SK-N-SH (cell line): Measurements from ENCODE around the gene HRH3. TPM values are rescaled to one million over a fixed set of nuclear protein-coding genes. Genes with fewer than 3 reads are reported as not detected.
A peak's percentile ranks its signal among the peaks of the same experiment; 100 is the strongest.

Experiments
- CTCF ChIA-PET: fragments of 300-600, 350-600 bp; formaldehyde crosslinking; extraction: SDS; loops from one replicate; lab custom pipeline; 2021; lab: Yijun Ruan, JAX
- POLR2A ChIA-PET: fragments of 350-600 bp; sonication (Branson Sonifier 250); formaldehyde crosslinking; extraction: SDS; loops from one replicate; lab custom pipeline; 2020; ENCODE audit warnings: antibody characterized with exemption, inconsistent platforms; lab: Yijun Ruan, JAX
- DNase-seq: peaks from one replicate; pipeline ENCODE4 v3.0.0; 2012
- H2AFZ ChIP-seq: fragments of 200-600 bp; sonication (generic); 2 replicates; pipeline ENCODE4 v1.8.1; 2016; ENCODE audit warnings: antibody characterized with exemption, mild to moderate bottlenecking, low read depth
- H3F3A ChIP-seq: fragments of 200-600 bp; sonication (generic); replicated peaks from 2 replicates; pipeline ENCODE3; 2016; ENCODE audit warnings: antibody characterized with exemption, mild to moderate bottlenecking; ENCODE audit not compliant: insufficient read depth
- H3K27ac ChIP-seq, 2 experiments: fragments of 200-500 bp in 1 of 2; fragments of 200-600 bp in 1 of 2; sonication (Bioruptor generic) in 1 of 2; sonication (generic), shearing (Covaris generic) in 1 of 2; 2 replicates each; pipeline versions ENCODE4 v1.5.1 to v1.6.1; 2014 to 2016; ENCODE audit warnings: low read depth in 2 of 2, inconsistent platforms in 1 of 2, low read length in 1 of 2, mild to moderate bottlenecking in 1 of 2, mixed read lengths in 1 of 2
- H3K27me3 ChIP-seq: fragments of 200-600 bp; sonication (generic), shearing (Covaris generic); 2 replicates; pipeline ENCODE4 v1.6.1; 2016; ENCODE audit warnings: mixed run types; ENCODE audit not compliant: insufficient read depth
- H3K36me3 ChIP-seq, 2 experiments: fragments of 200-500 bp in 1 of 2; fragments of 200-600 bp in 1 of 2; sonication (Bioruptor generic) in 1 of 2; sonication (generic) in 1 of 2; replicated peaks in 1 of 2; 2 replicates each; pipeline versions ENCODE3 to v1.5.1; 2014 to 2016; ENCODE audit warnings: low read length in 1 of 2, mild to moderate bottlenecking in 1 of 2; ENCODE audit not compliant: insufficient read depth in 2 of 2, control insufficient read depth in 1 of 2
- H3K4me1 ChIP-seq, 2 experiments: fragments of 200-500 bp in 1 of 2; fragments of 200-600 bp in 1 of 2; sonication (Bioruptor generic) in 1 of 2; sonication (generic), shearing (Covaris generic) in 1 of 2; 2 replicates each; pipeline versions ENCODE4 v1.5.1 to v1.6.1; 2014 to 2016; ENCODE audit warnings: low read depth in 1 of 2, low read length in 1 of 2, mixed run types in 1 of 2; ENCODE audit not compliant: insufficient read depth in 2 of 2, control insufficient read depth in 1 of 2
- H3K4me2 ChIP-seq: fragments of 200-600 bp; sonication (generic), shearing (Covaris generic); 2 replicates; pipeline ENCODE4 v1.6.1; 2017; ENCODE audit warnings: mixed run types
- H3K4me3 ChIP-seq, 2 experiments: fragments of 200-500 bp in 1 of 2; fragments of 200-600 bp in 1 of 2; sonication (Bioruptor generic) in 1 of 2; sonication (generic), shearing (Covaris generic) in 1 of 2; 2 replicates each; pipeline versions ENCODE4 v1.5.1 to v1.8.1; 2014 to 2016; ENCODE audit warnings: low read depth in 2 of 2, inconsistent platforms in 1 of 2, low read length in 1 of 2, mild to moderate bottlenecking in 1 of 2, mixed read lengths in 1 of 2, moderate library complexity in 1 of 2
- H3K79me2 ChIP-seq: fragments of 200-600 bp; sonication (generic); 2 replicates; pipeline ENCODE4 v1.8.1; 2017; ENCODE audit warnings: mild to moderate bottlenecking; ENCODE audit not compliant: insufficient read depth
- H3K9ac ChIP-seq: fragments of 200-600 bp; sonication (generic); 2 replicates; pipeline ENCODE4 v1.6.1; 2017; ENCODE audit warnings: mixed run types
- H3K9me2 ChIP-seq: fragments of 200-600 bp; sonication (generic); 2 replicates; pipeline ENCODE4 v1.6.1; 2017; ENCODE audit warnings: mixed run types
- H3K9me3 ChIP-seq: fragments of 200-600 bp; sonication (generic); 2 replicates; pipeline ENCODE4 v1.6.1; 2017; ENCODE audit warnings: mixed run types, mild to moderate bottlenecking, moderate library complexity
- H4K20me1 ChIP-seq: fragments of 200-600 bp; sonication (generic); 2 replicates; pipeline ENCODE4 v1.6.1; 2017; ENCODE audit warnings: mild to moderate bottlenecking, mixed run types; ENCODE audit not compliant: insufficient read depth
- ELF1 ChIP-seq: IDR thresholded peaks from 2 replicates; pipeline ENCODE4 v1.4.0; 2012
- IRF3 ChIP-seq: fragments of 150-350 bp; IDR thresholded peaks from 2 replicates; pipeline ENCODE4 v1.6.1; 2016; ENCODE audit warnings: mild to moderate bottlenecking, low read depth, low read length
- JUND ChIP-seq: IDR thresholded peaks from 2 replicates; pipeline ENCODE4 v1.4.0; 2012
- MXI1 ChIP-seq: IDR thresholded peaks from 2 replicates; pipeline ENCODE4 v1.6.1; 2012; ENCODE audit warnings: mild to moderate bottlenecking, low read depth, low read length, improper control_type of control experiment
- NFIC ChIP-seq: IDR thresholded peaks from 2 replicates; pipeline ENCODE4 v1.4.0; 2012; ENCODE audit warnings: borderline replicate concordance
- NRF1 ChIP-seq: IDR thresholded peaks from 2 replicates; pipeline ENCODE4 v1.6.1; 2012; ENCODE audit warnings: low read depth, mild to moderate bottlenecking, low read length
- REST ChIP-seq: IDR thresholded peaks from 2 replicates; pipeline ENCODE4 v1.6.1; 2012; ENCODE audit warnings: mild to moderate bottlenecking, low read depth, low read length, moderate library complexity
- RXRA ChIP-seq: IDR thresholded peaks from 2 replicates; pipeline ENCODE4 v1.4.0; 2012; ENCODE audit warnings: low read depth, mild to moderate bottlenecking, borderline replicate concordance
- SMC3 ChIP-seq: IDR thresholded peaks from 2 replicates; pipeline ENCODE4 v1.6.1; 2012; ENCODE audit warnings: low read depth, low read length, improper control_type of control experiment
- TCF12 ChIP-seq: IDR thresholded peaks from 2 replicates; pipeline ENCODE4 v1.4.0; 2012
- YY1 ChIP-seq: IDR thresholded peaks from 2 replicates; pipeline ENCODE4 v1.4.0; 2012; ENCODE audit warnings: low read depth, mild to moderate bottlenecking
- ZBTB33 ChIP-seq: IDR thresholded peaks from 2 replicates; pipeline ENCODE4 v1.4.0; 2012; ENCODE audit warnings: low read depth, borderline replicate concordance
- WGBS: methylation state at CpG from one replicate; pipeline ENCODE4 v1.1.6; 2017; ENCODE audit warnings: low lambda C conversion rate; 5-methylcytosine and 5-hydroxymethylcytosine counted together
- polyA plus RNA-seq, 3 experiments: library from polyadenylated mRNA; depleted of rRNA; stranded (reverse); fragments of >200 nt; gene quantifications; 2 replicates each; pipeline ENCODE4 v1.2.3, GENCODE V29; 2012

Gene HRH3
- polyA plus RNA-seq, 1 of the 3 experiments (the other 2 are of a cell fraction) = 0.02 TPM

GRCh38 chr20:62237514-62237800, 17.4 kb upstream of the HRH3 start:
- no peaks in the 10 kb centered on the region for H3F3A ChIP-seq
- ChIA-PET POLR2A (no interaction called here), CTCF (interaction anchor here (1.6 kb wide), 1 partner anchor 145 kb away, joined by 6 read pairs; no protein-coding TSS in a partner anchor)
- H3K9me2 ChIP-seq = no peaks in the 10 kb centered on the region
- H3K4me1 ChIP-seq = peaks cover 5 to 37% of the 10 kb centered on the region in 2 experiments; a peak in 1 of 4 replicates
- H3K4me3 ChIP-seq = peak overlapping the region; percentile 66 to 68; a peak in 3 of 4 replicates
- no peaks in the 10 kb centered on the region for H3K9me3 ChIP-seq
- H3K79me2 ChIP-seq = peaks cover 38% of the 10 kb centered on the region
- WGBS = 80% methylated on average over 1 of the region's 1 CpG
- H3K27ac ChIP-seq = no peak overlapping the region
- peaks cover 0 to 5% of the 10 kb centered on the region in 2 experiments for H3K36me3 ChIP-seq
- H3K4me2 ChIP-seq = peak overlapping the region; percentile 75
- H2AFZ ChIP-seq = 0 out of 2 replicates have a peak overlapping the region, but pooled peaks have one; percentile 38
- no peak overlapping the region for H3K9ac ChIP-seq
- peaks cover 31% of the 10 kb centered on the region for H4K20me1 ChIP-seq
- no peak for TF ChIP-seq YY1
- no peak for TF ChIP-seq SMC3
- TF ChIP-seq MXI1 = no peak
- no peak for TF ChIP-seq JUND
- no peak for TF ChIP-seq TCF12
- TF ChIP-seq ZBTB33 = no peak
- TF ChIP-seq RXRA = no peak
- no peak for TF ChIP-seq ELF1
- no peak for TF ChIP-seq NFIC
- TF ChIP-seq REST = no peak
- no peak for TF ChIP-seq IRF3
- no peak for TF ChIP-seq NRF1
- H3K27me3 ChIP-seq = no peaks in the 10 kb centered on the region
- no peak for DNase-seq
